A673 (cell line): ENCODE results near the gene RAP2C.

Source experiments
- EZH2 ChIP-seq: fragments of 200-600 bp; sonication (generic); IDR thresholded peaks from 2 replicates; pipeline ENCODE4 v1.6.1; 2017; ENCODE audit warnings: borderline replicate concordance, low read depth, mild to moderate bottlenecking, mixed read lengths, antibody characterized with exemption, low read length; ENCODE audit not compliant: poor library complexity, severe bottlenecking
- TF ChIP-seq, protein P1 (sequence below): fragments of 300-800, 200-600 bp; sonication (generic); conservative IDR thresholded peaks from 2 replicates; pipeline ENCODE4 v1.5.1; 2017; ENCODE audit warnings: low read depth, mild to moderate bottlenecking, antibody characterized with exemption, low read length, moderate library complexity, mixed read lengths

DNA sequence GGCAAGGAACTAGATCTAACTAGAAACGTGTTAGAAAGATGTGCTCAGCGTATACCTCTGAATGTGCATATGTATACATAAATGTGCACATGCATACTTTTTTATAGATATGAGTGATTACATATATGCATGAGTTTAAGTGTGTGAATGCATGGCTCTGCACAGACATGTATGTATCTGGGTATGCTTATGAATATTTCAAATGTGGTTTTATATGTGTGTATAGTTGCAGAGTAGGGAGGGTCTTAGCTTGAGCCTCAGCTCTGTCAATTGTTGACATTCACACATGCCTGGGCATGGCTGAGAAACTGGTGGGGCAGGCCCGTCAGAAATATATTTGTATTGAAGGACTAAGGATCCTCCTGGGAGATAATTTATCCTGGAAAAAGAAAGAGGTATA is 31.1 kb downstream of the RAP2C start:
- TF ChIP-seq, protein P1, sequence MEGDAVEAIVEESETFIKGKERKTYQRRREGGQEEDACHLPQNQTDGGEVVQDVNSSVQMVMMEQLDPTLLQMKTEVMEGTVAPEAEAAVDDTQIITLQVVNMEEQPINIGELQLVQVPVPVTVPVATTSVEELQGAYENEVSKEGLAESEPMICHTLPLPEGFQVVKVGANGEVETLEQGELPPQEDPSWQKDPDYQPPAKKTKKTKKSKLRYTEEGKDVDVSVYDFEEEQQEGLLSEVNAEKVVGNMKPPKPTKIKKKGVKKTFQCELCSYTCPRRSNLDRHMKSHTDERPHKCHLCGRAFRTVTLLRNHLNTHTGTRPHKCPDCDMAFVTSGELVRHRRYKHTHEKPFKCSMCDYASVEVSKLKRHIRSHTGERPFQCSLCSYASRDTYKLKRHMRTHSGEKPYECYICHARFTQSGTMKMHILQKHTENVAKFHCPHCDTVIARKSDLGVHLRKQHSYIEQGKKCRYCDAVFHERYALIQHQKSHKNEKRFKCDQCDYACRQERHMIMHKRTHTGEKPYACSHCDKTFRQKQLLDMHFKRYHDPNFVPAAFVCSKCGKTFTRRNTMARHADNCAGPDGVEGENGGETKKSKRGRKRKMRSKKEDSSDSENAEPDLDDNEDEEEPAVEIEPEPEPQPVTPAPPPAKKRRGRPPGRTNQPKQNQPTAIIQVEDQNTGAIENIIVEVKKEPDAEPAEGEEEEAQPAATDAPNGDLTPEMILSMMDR = no peak
- no peak for TF ChIP-seq EZH2
